Right lobe of liver (tissue), 6 donors: ENCODE data around the gene GTPBP3. TPM values are rescaled to one million over a fixed set of nuclear protein-coding genes. Genes with fewer than 3 reads are reported as not detected.

Experiments used
- ATAC-seq, 4 donors: fragments of 200-7000 bp; cut with Tn5 transposase; one replicate each; pipeline ENCODE4 v1.9.1; 2020; ENCODE audit warnings: mild to moderate bottlenecking in 4 of 4, moderate library complexity in 4 of 4
- DNase-seq, 3 donors: peaks; one replicate each; pipeline ENCODE4 v3.0.0-alpha.2; 2020
- H3K27ac ChIP-seq, 3 donors: fragments of 200-600 bp; one replicate each; pipeline ENCODE4 v1.8.0; 2022
- H3K27me3 ChIP-seq, 2 donors: fragments of 200-600 bp; one replicate each; pipeline ENCODE4 v1.8.0; 2022
- H3K36me3 ChIP-seq, 4 donors: fragments of 200-600 bp; sonication (generic) in 1 of 4; one replicate each; pipeline versions ENCODE4 v1.5.1 to v1.8.0; 2017 to 2022; ENCODE audit warnings: control low read depth in 1 of 4
- H3K4me1 ChIP-seq, 4 donors: fragments of 200-600 bp; sonication (generic) in 1 of 4; one replicate each; pipeline versions ENCODE4 v1.5.1 to v1.8.0; 2017 to 2022; ENCODE audit warnings: control low read depth in 1 of 4
- H3K4me3 ChIP-seq, 3 donors: fragments of 200-600 bp; one replicate each; pipeline ENCODE4 v1.8.0; 2022
- H3K9me3 ChIP-seq, 4 donors: fragments of 200-600 bp; sonication (generic) in 1 of 4; one replicate each; pipeline versions ENCODE4 v1.5.1 to v1.8.0; 2017 to 2022; ENCODE audit warnings: control low read depth in 1 of 4
- CTCF ChIP-seq, 4 donors: fragments of 200-600 bp in 3 of 4; fragments of 450-650 bp in 1 of 4; IDR thresholded peaks; one replicate each; pipeline versions ENCODE4 v1.5.1 to v1.8.0; 2016 to 2022; ENCODE audit warnings: antibody characterized with exemption in 4 of 4, mild to moderate bottlenecking in 2 of 4
- POLR2A ChIP-seq: fragments of 450-650 bp; IDR thresholded peaks from one replicate; pipeline ENCODE4 v1.6.1; 2017; ENCODE audit warnings: antibody characterized with exemption, mild to moderate bottlenecking
- WGBS: methylation state at CpG from one replicate; pipeline ENCODE4 v1.1.6; 2018; ENCODE audit warnings: low coverage, low lambda C conversion rate; ENCODE audit not compliant: insufficient coverage; ENCODE audit errors: missing lambda C conversion rate; 5-methylcytosine and 5-hydroxymethylcytosine counted together
- intact Hi-C, 2 donors: fragments of 100-400 bp; cut with DNase I; formaldehyde crosslinking; loops; one replicate each; pipeline versions ENCODE4 v1.11.2 to v1.14.1; 2022
- total RNA-seq, 6 experiments: library from RNA; depleted of rRNA in 2 of 6; stranded (reverse); fragments of >200 nt in 2 of 6; fragmentation: NEBNext Ultra II Directional in 3 of 6; extraction: Animal tissue kit (Norgen Biotek cat#: 25700) in 3 of 6; gene quantifications; one replicate each; pipeline versions ENCODE4 v1.1.0 to v1.2.4, GENCODE V29; 2016 to 2023
- donor health status: DM: no; HTN: yes; CAD: no.
- donor health status: DM: no; HTN: no; CAD: no.
- donor health status: DM: no; HTN: no; CAD: no.
- donor health status: DM: no; HTN: yes; CAD: no.
- donor health status: DM: no; HTN: yes; CAD: no.

The GTPBP3 gene
- total RNA-seq, 6 experiments from 2014 or later, result 10.3 to 23.6 (median 13.6) TPM

GRCh38 chr19:17341386-17341785 is 4.0 kb downstream of the GTPBP3 start:
- 97% methylated on average over 11 of the region's 15 CpGs for WGBS
- H3K4me1 ChIP-seq, result peaks cover 0 to 13% (median 5%) of the 10 kb centered on the region in 4 donors
- no peaks in the 10 kb centered on the region for H3K27me3 ChIP-seq
- peak overlapping the region in 2 of 3 donors; percentile 48 to 57 for H3K27ac ChIP-seq
- no peaks in the 10 kb centered on the region for H3K9me3 ChIP-seq
- DNase-seq, result no peak
- intact Hi-C loops, result loop anchor here in 1 of 2 donors (10.0 kb wide), 1 partner anchor 113 kb away; no protein-coding TSS in a partner anchor
- no peak overlapping the region for H3K4me3 ChIP-seq
- TF ChIP-seq CTCF (IDR thresholded peaks at IDR 0.05) (no peak), POLR2A (no peak)
- no peak for ATAC-seq
- H3K36me3 ChIP-seq, result no peaks in the 10 kb centered on the region

- H3K27ac ChIP-seq, result no peak overlapping the region
- WGBS, result 79% methylated on average over 7 of the region's 7 CpGs
- no peaks in the 10 kb centered on the region for H3K27me3 ChIP-seq
- DNase-seq (no peak), ATAC-seq (no peak)
- intact Hi-C loops, result loop anchor here in 1 of 2 donors (10.0 kb wide), 1 partner anchor 113 kb away; no protein-coding TSS in a partner anchor
- TF ChIP-seq POLR2A (no peak), CTCF (IDR thresholded peaks at IDR 0.05) (no peak)
- H3K4me1 ChIP-seq, result peaks cover 0 to 13% (median 5%) of the 10 kb centered on the region in 4 donors
- no peaks in the 10 kb centered on the region for H3K36me3 ChIP-seq
- H3K9me3 ChIP-seq, result no peaks in the 10 kb centered on the region
- no peak overlapping the region for H3K4me3 ChIP-seq
Observed at GRCh38 chr19:17341845-17342244, 4.5 kb downstream of the GTPBP3 start.

- intact Hi-C loops, result loop anchor here (5.0 to 10.0 kb wide), 2 partner anchors 41 to 109 kb away; no protein-coding TSS in a partner anchor
- ATAC-seq (peak; percentile 90 to 95 (median 92)), DNase-seq (peak in 2 of 3 donors; percentile 74 to 78)
- 13% methylated on average over 21 of the region's 24 CpGs for WGBS
- H3K4me3 ChIP-seq, result no peak overlapping the region
- TF ChIP-seq CTCF (IDR thresholded peaks at IDR 0.05), result peak; percentile 91 to 97 (median 94)
- no peak for TF ChIP-seq POLR2A
- no peak overlapping the region for H3K27ac ChIP-seq
- no peaks in the 10 kb centered on the region for H3K9me3 ChIP-seq
- H3K36me3 ChIP-seq, result no peaks in the 10 kb centered on the region
- H3K4me1 ChIP-seq, result peaks cover 0 to 3% (median 1%) of the 10 kb centered on the region in 4 donors
- H3K27me3 ChIP-seq, result no peaks in the 10 kb centered on the region
Observed at GRCh38 chr19:17346109-17346671, 8.8 kb downstream of the GTPBP3 start.

GRCh38 chr19:17347361-17347760 is 10.0 kb downstream of the GTPBP3 start:
- H3K9me3 ChIP-seq, result no peaks in the 10 kb centered on the region
- 17% methylated on average over 5 of the region's 6 CpGs for WGBS
- H3K36me3 ChIP-seq, result no peaks in the 10 kb centered on the region
- ATAC-seq (peak in 1 of 4 donors; percentile 11), DNase-seq (no peak)
- H3K27me3 ChIP-seq, result no peaks in the 10 kb centered on the region
- TF ChIP-seq CTCF (IDR thresholded peaks at IDR 0.05) (no peak), POLR2A (no peak)
- intact Hi-C loops, result loop anchor here (5.0 to 10.0 kb wide), 2 partner anchors 40 to 107 kb away; no protein-coding TSS in a partner anchor
- no peaks in the 10 kb centered on the region for H3K4me1 ChIP-seq
- no peak overlapping the region for H3K4me3 ChIP-seq
- no peak overlapping the region for H3K27ac ChIP-seq
